Brain pericyte (primary cell): ENCODE data around the gene OR13J1.
"Not testable (repeated sequence)": the region's sequence is repeated elsewhere in the genome, so short reads cannot be mapped to it uniquely, and the experiment has no call there.

Experiments
- DNase-seq: peaks from one replicate; pipeline ENCODE4 v3.0.0-alpha.2; 2012; ENCODE audit warnings: low read depth, low spot score

Gene OR13J1

GRCh38 chr9:35905051-35905781 is 35.0 kb upstream of the OR13J1 start:
- DNase-seq, result no peak

DNA sequence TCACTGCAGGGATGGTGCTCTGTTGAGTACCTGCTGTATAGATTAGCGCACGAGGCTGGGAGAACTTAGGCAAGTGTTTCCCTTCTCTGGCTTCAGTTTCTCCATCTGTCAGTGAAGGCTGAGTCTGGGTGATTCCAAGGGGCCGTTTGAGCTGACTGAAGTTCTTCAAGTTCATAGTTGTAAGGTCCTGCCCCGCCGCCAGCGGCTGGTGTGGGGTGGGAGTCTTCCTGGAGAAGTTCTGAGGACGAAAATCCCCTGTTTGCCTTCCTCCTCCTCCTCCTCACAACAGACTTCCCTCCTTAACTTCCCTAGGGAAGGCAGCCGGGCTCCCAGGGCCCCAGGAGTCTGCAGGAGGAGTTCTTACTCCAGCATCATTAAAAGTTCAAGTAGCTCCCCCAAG is 34.1 kb upstream of the OR13J1 start:
- no peak for DNase-seq

GRCh38 chr9:35903049-35903448 is 32.8 kb upstream of the OR13J1 start:
- no peak for DNase-seq

DNA sequence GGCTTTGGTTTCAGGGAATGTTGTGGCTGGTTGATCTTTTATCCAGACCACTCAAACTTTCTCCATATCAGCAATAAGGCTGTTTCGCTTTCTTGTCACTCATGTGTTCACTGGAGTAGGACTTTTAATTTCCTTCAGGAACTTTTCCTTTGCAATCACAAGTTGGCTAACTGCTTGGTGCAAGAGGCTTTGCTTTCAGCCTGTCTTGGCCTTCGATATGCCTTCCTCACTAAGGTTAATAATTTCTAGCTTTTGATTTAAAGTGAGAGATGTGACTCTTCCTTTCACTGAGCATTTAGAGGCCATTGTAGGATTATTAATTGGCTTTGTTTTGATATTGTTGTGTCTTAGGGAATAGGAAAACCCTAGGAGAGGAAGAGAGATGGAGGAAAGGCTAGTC is 28.8 kb upstream of the OR13J1 start:
- no peak for DNase-seq

GRCh38 chr9:35898337-35898736 is 28.1 kb upstream of the OR13J1 start:
- DNase-seq, result no peak

DNA sequence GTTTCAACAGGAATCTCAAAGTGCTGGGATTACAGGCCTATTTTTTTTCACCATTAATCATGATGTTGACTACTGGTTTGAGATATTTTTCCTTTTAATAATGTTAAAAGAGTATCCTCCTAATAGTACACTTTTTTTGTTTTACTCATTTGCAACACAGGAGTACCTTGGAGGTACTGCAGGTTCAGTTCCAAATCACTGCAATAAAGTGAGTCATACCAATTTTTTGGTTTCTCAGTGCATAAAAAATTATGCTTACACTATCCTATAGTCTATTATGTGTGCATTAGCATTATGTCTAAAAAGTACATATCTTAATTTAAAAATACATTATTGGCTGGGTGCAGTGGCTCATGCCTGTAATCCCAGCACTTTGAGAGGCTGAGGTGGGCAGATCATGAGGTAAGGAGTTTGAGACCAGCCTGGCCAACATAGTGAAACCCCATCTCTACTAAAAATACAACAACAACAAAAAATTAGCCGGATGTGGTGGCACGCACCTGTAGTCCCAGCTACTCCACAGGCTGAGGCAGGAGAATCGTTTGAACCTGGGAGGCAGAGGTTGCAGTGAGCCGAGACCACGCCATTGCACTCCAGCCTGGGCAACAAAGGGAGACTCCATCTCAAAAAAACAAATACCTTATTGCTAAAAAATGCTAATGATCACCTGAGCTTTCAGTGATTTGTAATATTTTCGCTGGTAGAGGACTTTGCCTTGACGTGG is 27.3 kb upstream of the OR13J1 start:
- not testable (repeated sequence) for DNase-seq

- no peak for DNase-seq
These were observed 26.4 kb upstream of the OR13J1 start for GRCh38 chr9:35896570-35896969.

- DNase-seq, result no peak
These were observed 21.9 kb upstream of the OR13J1 start for GRCh38 chr9:35892051-35892450.

GRCh38 chr9:35891646-35892045 is 21.4 kb upstream of the OR13J1 start:
- DNase-seq, result no peak

DNA sequence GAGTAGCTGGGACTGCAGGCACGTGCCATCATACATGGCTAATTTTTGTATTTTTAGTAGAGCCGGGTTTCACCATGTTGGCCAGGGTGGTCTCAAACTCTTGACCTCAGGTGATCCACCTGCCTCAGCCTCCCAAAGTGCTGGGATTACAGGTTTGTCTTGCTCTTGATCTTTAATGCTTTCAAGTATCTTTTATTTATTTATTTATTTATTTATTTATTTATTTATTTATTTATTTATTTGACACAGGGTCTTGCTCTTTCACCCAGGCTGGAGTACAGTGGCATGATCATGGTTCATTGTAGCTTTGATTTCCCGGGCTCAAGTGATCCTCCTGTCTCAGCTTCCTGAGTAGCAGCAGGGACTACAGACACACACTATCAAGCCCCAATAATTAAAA is 14.7 kb upstream of the OR13J1 start:
- not testable (repeated sequence) for DNase-seq

- no peak for DNase-seq
These were observed 12.8 kb upstream of the OR13J1 start for GRCh38 chr9:35882996-35883395.

DNA sequence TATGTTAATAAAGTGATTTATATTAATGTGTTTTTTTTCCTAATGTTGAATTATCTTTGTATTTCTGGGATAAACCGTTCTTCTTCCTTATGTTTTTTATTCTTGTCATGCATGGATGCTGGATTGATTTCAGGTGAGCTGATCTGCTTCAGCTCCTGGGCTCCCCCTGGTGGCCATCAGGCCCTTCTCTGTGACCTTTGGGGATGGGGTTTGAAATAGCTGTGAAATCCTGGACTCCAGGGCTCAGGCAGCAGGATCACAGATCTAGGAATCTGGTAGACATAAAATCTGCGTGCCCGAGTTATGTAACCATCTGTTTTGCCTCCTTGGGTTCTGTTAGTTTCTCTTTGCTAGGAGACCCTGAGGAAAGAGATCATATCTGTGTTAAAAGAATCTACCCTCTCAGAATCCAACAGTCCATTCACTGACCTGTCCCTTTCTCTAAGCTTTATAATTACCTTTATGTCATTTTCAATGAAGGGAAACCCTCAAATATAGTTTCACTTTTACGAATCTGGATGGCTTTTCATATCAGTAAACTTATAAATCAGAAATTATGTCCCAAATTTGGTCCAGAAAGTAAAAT is 12.2 kb upstream of the OR13J1 start:
- no peak for DNase-seq

DNA sequence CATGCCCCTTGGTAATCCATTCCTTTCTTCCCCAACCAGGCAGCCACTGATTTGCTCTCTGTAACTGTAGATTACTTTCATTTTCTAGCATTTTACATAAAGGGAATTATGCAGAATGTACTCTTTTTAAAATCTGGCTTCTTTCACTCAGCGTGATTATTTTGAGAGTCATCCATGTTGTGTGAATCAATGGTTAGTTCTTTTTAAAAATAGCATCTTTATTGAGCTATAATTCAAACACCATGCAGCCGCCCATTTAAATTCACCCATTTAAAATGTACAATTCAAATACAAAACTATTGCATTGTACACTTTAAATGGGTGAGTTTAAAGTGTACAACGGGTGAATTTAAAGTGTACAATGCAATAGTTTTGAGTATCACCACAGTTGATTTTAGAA is 2.3 kb upstream of the OR13J1 start:
- no peak for DNase-seq

DNA sequence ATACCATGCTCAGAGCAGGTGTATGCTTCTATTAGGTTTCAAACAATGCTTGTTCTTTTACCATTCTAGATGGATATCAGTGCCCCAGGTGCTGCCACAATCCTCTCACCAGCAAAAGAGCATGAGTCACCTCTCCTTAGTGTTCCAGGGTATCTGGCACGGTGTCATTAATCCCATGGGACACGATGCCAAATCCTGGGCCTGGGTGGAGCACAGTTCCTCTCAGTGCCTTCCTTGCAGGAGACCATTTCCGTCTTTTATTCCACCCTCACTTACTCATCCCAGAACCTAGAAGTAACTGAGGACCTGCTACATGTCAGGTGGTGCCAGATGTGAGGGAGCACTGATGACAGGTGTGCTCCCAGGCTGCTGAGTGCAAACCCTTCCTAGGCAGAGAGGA is 1.3 kb upstream of the OR13J1 start:
- no peak for DNase-seq

- DNase-seq, result no peak
These were observed 482 bp downstream of the OR13J1 start for GRCh38 chr9:35869621-35870216.

DNA sequence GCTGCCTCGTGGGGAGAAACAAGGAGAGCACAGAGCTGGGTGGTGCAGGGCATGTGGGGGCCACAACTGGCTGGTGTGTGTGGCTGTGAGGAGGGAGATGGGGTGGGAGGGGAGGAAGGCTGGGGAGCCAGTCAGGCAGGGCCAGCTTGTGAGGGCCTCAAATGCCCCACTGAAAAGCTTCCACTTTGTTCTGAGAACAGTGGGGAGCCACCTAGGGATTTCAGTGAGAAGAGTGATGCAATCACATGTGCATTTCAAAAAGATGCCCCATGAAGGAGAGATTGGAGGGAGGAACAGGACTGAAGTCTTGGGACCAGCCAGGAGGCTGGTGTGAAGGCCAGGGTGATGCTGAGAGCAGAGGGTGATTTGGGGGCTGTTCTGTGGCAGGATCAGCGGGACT is 1.3 kb downstream of the OR13J1 start:
- DNase-seq, result no peak

DNA sequence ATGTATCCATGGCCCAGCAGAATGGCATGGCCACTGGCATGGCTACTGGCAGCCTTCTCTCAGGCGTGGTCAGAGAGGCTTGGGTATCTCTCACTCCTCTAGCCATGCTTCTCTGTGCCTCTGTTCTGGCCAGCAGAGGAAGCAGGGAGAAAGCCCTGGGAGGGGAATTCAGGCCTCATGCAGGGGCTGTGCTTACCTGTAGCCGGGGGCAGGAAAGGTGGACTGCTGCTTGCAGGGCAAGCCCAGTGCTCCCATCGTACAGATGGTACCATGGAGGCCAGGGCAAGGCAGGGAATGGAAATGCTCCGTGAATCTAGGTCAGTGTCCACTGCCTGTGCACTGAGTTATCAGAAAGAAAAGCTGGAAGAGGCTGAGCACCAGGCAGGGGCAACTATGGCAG is 2.7 kb downstream of the OR13J1 start:
- no peak for DNase-seq

GRCh38 chr9:35864695-35865255 is 5.4 kb downstream of the OR13J1 start:
- DNase-seq, result no peak

GRCh38 chr9:35863583-35863982 is 6.6 kb downstream of the OR13J1 start:
- DNase-seq, result no peak

DNA sequence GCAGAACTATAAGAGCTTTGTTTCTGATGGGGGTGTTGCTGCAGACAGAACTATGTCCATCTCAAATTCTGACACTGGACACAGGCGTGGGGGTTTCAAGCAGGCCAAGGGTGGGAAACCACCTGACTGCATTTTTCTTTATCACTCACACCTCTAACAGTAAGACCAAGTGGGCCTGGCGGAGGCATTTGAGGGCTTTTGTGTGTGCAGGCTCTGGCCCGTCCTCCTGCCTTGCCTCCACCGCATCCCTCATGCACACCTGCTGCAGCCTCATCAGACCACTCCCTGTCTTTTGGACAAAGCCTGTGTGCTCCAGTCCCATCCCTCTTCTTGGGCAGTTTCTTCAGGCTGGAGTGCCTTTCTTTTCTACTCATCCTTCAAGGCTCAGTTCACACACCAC is 7.9 kb downstream of the OR13J1 start:
- DNase-seq, result no peak

DNA sequence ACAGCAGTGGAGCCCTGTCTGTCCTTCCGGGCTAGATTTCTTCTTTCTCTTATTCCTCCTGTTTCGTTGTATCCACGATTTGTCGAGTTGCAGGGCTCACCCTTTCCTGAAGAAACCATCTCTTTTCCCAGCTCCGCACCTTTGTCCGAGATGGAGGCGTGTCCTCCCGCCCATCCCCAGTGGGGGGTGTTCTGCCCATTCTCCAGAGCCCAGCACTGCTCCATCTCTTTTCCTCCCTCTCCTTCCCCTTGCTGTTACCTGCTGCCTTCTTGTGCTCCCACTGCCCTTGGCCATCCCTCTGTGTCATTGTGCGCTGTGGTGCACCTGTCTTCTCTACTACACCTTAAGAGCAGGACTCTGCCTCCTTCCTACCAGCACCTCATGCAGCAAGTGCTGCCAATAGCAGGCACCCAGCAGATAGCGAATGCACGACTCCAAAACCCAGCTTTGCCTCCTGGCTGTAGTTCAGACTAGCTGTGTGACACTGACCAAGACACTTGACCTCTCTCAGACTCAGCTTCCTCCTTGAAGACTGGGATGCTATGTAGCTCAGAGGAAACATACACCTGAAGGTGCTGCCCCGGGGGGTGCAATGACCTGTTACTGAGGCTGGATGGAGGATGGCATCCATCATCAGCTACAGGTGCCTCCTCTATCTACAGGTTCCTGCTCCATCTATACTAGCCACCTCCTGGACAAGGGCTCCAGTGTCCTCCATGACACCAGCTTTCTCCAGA is 8.9 kb downstream of the OR13J1 start:
- DNase-seq, result no peak

- no peak for DNase-seq
These were observed 10.2 kb downstream of the OR13J1 start for GRCh38 chr9:35859990-35860339.
